ENCODE data around the gene VWA8.

DNA sequence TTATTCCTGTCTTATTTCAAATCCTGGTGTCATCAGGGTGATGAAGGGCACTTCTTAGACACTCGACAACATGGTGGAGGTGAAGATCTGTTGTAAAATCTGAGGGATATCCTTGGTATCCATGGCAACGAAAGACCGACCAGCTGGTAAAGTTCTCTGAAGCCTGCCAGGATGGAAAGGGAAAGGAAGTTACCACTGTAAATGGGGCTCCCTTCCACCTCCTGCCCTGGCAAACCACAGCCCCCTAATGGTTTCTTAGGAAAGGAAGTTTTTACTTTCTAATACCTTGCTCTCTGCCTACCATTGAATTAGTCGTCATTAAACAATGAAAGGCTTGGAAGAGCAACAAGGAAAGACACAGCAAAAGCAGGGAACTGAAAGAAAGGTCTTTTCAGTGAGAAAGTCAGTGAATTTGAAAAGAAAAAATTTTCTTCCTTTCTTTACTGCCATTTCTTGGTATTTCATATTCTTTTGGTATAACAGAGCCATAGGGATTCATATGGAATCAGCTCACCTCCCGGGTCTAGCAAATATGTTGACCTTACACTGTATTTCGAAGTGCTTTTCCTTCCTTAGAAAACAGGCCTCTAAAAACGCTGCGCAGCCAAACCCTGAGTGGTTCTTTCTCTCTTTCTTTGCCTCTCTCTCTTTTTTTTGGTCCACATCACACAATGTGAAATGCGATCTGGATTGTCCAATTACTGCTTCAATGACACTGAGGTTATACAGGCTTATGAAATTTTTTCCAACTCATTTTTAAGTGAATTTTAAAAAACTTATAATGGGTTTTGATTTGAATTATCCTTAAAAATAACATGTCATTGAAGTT lies 392.6 kb downstream of the VWA8 start:
- TF ChIP-seq GATA2 (IDR thresholded peaks at IDR 0.05; ENCODE audit: low read depth, low read length), result no peak
- no peak for TF ChIP-seq GATA3 (IDR thresholded peaks at IDR 0.05; ENCODE audit: low read depth, low read length)
